ENCODE data around the gene GAGE12G.
"Not testable (repeated sequence)": the region's sequence is repeated elsewhere in the genome, so short reads cannot be mapped to it uniquely, and the experiment has no call there.

GAGE12G gene

GRCh38 chrX:49570100-49570499 is at the start of gene GAGE12G:
TSS of gene GAGE12G (plus strand) at chrX:49570400. CDS start at chrX:49571555, 1,155 bp downstream.
- not testable (repeated sequence) for DNase-seq (ENCODE audit: low read depth in 3 of 3)

- DNase-seq (ENCODE audit: low read depth in 3 of 3): not testable (repeated sequence)
These were observed 38.3 kb upstream of the GAGE12G start, which contains the start of gene GAGE12C for GRCh38 chrX:49531877-49532276. TSS of gene GAGE12C (plus strand) at chrX:49532177. CDS start at chrX:49533332, 1,155 bp downstream.

- DNase-seq (ENCODE audit: low read depth in 3 of 3): not testable (repeated sequence)
These were observed 28.8 kb upstream of the GAGE12G start, which contains the start of gene GAGE12D for GRCh38 chrX:49541433-49541832. TSS of gene GAGE12D (plus strand) at chrX:49541733. CDS start at chrX:49542888, 1,155 bp downstream.

- DNase-seq (ENCODE audit: low read depth in 3 of 3): not testable (repeated sequence)
These were observed 19.2 kb upstream of the GAGE12G start, which contains the start of gene GAGE12E for GRCh38 chrX:49550989-49551388. TSS of gene GAGE12E (plus strand) at chrX:49551289. CDS start at chrX:49552444, 1,155 bp downstream.

- not testable (repeated sequence) for DNase-seq (ENCODE audit: low read depth in 3 of 3)
These were observed 9.7 kb upstream of the GAGE12G start, which contains the start of gene GAGE12F for GRCh38 chrX:49560542-49560941. TSS of gene GAGE12F (plus strand) at chrX:49560842. CDS start at chrX:49561997, 1,155 bp downstream.

- DNase-seq (ENCODE audit: low read depth in 3 of 3): not testable (repeated sequence)
These were observed 1.5 kb upstream of the GAGE12G start for GRCh38 chrX:49568728-49569127.

GRCh38 chrX:49569152-49569551 is 1.0 kb upstream of the GAGE12G start:
- DNase-seq (ENCODE audit: low read depth in 3 of 3): not testable (repeated sequence)

GRCh38 chrX:49579649-49580048 is 9.4 kb downstream of the GAGE12G start, which contains the start of gene GAGE12H:
TSS of gene GAGE12H (plus strand) at chrX:49579949. CDS start at chrX:49581104, 1,155 bp downstream.
- DNase-seq (ENCODE audit: low read depth in 3 of 3): not testable (repeated sequence)

GRCh38 chrX:49589196-49589595 is 19.0 kb downstream of the GAGE12G start, which contains the start of gene GAGE2A:
TSS of gene GAGE2A (plus strand) at chrX:49589496. CDS start at chrX:49590651, 1,155 bp downstream.
- not testable (repeated sequence) for DNase-seq (ENCODE audit: low read depth in 3 of 3)

- peak in 1 of 3 experiments; percentile 0 for DNase-seq (ENCODE audit: low read depth in 3 of 3)
These were observed 19.7 kb downstream of the GAGE12G start for GRCh38 chrX:49589769-49590478.

GRCh38 chrX:49590488-49590887 is 20.3 kb downstream of the GAGE12G start:
- not testable (repeated sequence) for DNase-seq (ENCODE audit: low read depth in 3 of 3)

- DNase-seq (ENCODE audit: low read depth in 3 of 3): not testable (repeated sequence)
These were observed 28.5 kb downstream of the GAGE12G start, which contains the start of gene GAGE1 for GRCh38 chrX:49598720-49599119. TSS of gene GAGE1 (plus strand) at chrX:49599020. CDS start at chrX:49600175, 1,155 bp downstream.

GRCh38 chrX:49610718-49611310 is 40.6 kb downstream of the GAGE12G start:
- DNase-seq (ENCODE audit: low read depth in 3 of 3): no peak

- no peak for DNase-seq (ENCODE audit: low read depth in 3 of 3)
These were observed 48.4 kb downstream of the GAGE12G start for GRCh38 chrX:49618574-49618973.

All from stimulated activated CD4-positive, alpha-beta T cell treated with anti-CD3 and anti-CD28 coated beads, TNF-alpha, amount 100 ng/mL, for 24 hours (primary cell).